GM12874 (cell line): ENCODE data around the gene TBL1X.

Experiments used
- TF ChIP-seq, protein P1 (sequence below): IDR thresholded peaks from 2 replicates; pipeline ENCODE4 v1.5.1; 2011; ENCODE audit warnings: low read depth, mild to moderate bottlenecking, control low read depth, low read length, moderate library complexity; ENCODE audit not compliant: insufficient read depth

Gene TBL1X

DNA sequence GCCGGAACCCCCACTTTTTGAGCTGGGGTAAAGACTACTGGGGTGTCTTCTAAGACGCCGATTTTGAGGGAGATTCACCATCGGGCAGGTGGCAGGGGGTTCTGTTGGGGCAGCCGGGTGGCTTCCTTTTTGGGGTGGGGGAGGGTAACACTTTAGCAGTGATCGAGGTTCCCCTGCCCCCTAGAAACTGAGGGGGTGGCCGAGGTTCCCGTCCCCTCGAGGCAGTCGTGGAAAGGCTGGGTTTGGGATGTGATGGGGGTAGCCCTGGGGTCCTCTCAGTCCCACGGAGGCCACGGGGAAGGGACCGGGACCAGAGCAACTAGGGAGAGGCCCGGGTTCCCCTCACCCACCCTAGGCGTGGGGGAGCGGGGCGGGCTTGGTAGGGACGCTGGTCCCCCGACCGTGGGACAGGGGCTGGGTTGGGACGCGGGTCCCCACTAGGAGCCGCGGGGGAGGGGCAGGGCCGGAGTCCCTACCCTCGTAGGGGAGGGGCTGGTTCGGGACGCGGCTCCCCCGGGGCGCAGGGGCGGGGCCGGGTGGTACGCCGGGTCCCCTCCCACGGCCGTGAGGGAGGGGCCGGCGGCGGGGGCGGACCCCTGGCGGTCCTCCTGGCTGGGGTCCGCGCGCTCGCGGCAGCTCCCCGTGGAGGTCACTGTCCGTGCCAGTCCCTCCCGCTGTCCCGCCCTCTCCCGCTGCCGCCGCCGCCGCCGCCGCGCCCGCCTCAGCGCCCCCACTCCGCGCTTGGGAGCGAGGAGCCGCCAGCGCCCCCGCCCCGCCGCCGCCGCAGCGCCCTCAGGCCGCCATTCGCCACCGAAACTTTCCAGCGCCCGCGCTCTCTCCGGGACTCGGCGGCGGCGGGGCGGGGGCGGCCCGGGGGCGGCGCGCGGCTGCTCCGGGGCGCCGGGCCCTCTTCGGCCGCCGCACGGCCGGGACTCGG is at the start of gene TBL1X:
Gene TBL1X (plus strand): TSS at position 624 of the 937 bp plus-strand sequence. CDS start 188,529 bp downstream, outside the sequence.
- TF ChIP-seq, protein P1, sequence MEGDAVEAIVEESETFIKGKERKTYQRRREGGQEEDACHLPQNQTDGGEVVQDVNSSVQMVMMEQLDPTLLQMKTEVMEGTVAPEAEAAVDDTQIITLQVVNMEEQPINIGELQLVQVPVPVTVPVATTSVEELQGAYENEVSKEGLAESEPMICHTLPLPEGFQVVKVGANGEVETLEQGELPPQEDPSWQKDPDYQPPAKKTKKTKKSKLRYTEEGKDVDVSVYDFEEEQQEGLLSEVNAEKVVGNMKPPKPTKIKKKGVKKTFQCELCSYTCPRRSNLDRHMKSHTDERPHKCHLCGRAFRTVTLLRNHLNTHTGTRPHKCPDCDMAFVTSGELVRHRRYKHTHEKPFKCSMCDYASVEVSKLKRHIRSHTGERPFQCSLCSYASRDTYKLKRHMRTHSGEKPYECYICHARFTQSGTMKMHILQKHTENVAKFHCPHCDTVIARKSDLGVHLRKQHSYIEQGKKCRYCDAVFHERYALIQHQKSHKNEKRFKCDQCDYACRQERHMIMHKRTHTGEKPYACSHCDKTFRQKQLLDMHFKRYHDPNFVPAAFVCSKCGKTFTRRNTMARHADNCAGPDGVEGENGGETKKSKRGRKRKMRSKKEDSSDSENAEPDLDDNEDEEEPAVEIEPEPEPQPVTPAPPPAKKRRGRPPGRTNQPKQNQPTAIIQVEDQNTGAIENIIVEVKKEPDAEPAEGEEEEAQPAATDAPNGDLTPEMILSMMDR: no peak

- TF ChIP-seq, protein P1: no peak
These were observed 48.1 kb upstream of the TBL1X start for GRCh38 chrX:9416562-9417348.

DNA sequence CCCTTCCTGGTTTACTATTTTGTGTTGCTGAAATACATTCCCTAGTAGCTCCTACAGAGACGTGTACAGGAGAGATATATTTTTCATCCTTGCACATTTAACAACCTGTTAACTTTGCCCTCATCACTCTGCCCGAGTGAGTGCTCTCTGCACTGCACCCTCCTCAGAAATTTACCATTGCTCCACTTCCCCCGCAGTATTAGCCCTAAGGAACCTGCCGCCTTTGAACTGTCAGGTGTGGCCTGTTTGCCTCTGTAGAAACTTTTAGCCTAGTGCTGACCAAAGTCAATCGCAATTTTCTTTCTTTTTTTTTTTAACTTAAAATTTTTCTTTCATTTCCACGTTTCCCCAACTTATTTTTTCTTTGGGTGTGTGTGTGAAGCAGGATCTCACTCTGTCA is 46.6 kb upstream of the TBL1X start:
- TF ChIP-seq, protein P1: no peak

GRCh38 chrX:9420275-9421265 is 44.3 kb upstream of the TBL1X start:
- TF ChIP-seq, protein P1: no peak

GRCh38 chrX:9429767-9430166 is 35.1 kb upstream of the TBL1X start:
- TF ChIP-seq, protein P1: no peak

DNA sequence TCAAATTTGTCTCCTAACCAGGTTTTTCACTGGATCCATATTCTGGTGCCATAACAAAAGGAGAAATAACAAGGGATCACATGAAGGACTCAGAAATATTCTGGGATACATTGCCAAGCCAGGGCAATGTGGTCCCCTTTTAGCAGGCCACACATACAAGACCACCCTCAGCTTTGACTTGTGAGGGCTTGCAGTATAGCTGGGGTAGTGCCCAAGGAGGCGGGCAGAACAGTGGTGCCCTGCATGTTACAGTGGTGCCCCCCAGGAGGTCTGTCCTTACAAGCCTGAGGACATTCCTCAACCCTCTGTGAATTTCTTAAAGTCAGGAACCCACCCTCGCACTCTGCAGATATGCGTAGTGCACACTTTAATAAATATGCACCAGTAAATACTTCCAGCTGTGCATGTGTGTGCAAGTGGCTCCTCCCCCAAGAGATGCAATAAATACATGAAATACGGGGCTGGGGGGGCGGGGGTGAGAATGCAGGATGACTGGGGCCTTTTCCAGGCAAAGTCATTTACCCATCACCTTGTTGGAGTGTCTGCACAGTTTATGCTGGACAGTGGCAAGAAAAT is 34.4 kb upstream of the TBL1X start:
- TF ChIP-seq, protein P1: no peak
